ENCODE data around the gene SLX4.

DNA sequence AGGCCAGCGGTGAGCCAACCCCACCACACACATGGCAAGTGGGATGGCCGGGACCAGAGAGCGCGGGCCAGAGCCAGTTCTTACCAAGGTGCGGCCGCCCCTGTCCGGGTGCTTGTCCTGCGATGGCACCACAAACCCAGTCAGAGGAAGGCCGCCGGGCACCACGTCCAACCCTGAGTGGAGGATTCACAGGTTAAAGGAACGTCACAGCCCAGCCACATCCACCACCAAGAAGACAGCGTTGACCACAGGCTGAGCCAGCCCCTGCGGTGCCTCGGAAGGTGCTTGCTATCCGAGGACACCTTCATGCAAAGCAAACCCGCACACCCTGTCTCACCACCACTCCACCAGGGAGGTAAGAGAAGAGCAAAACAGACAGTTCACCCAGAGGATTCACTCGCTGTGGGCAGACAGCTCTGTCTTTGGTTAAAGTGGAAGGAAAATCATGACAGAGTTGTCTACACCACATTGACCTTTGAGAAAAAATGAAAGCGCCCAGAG lies 15.8 kb downstream of the SLX4 start:
- TF ChIP-seq, protein P1, sequence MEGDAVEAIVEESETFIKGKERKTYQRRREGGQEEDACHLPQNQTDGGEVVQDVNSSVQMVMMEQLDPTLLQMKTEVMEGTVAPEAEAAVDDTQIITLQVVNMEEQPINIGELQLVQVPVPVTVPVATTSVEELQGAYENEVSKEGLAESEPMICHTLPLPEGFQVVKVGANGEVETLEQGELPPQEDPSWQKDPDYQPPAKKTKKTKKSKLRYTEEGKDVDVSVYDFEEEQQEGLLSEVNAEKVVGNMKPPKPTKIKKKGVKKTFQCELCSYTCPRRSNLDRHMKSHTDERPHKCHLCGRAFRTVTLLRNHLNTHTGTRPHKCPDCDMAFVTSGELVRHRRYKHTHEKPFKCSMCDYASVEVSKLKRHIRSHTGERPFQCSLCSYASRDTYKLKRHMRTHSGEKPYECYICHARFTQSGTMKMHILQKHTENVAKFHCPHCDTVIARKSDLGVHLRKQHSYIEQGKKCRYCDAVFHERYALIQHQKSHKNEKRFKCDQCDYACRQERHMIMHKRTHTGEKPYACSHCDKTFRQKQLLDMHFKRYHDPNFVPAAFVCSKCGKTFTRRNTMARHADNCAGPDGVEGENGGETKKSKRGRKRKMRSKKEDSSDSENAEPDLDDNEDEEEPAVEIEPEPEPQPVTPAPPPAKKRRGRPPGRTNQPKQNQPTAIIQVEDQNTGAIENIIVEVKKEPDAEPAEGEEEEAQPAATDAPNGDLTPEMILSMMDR (IDR thresholded peaks at IDR 0.05), result no peak
- TF ChIP-seq POLR2A (IDR thresholded peaks at IDR 0.05), result no peak

All from upper lobe of left lung (tissue), 4 donors.